ENCODE measurements around the gene WNT16. TPM values are rescaled to one million over a fixed set of nuclear protein-coding genes. Genes with fewer than 3 reads are reported as not detected.
A peak's percentile ranks its signal among the peaks of the same experiment; 100 is the strongest.

The WNT16 gene
- total RNA-seq, result not detected in 3 replicates
- long read RNA-seq, result 0 reads

- Mint-ChIP-seq H3K4me1 (ENCODE audit: low read depth) (peaks cover 22% of the 10 kb centered on the region), H3K27me3 (ENCODE audit: low read depth) (peaks cover 29% of the 10 kb centered on the region), H3K36me3 (ENCODE audit: low read depth) (no peaks in the 10 kb centered on the region), H3K27ac (ENCODE audit: unreplicated experiment) (no peak within 1 kb of the TSS), H3K9me3 (ENCODE audit: low read depth) (no peaks in the 10 kb centered on the region), H3K4me3 (ENCODE audit: unreplicated experiment) (peak within 1 kb of the TSS; percentile 76)
- no peak for TF ChIP-seq CTCF (IDR thresholded peaks at IDR 0.05)
- DNase-seq (ENCODE audit: low spot score), result peak; percentile 86
Measured at GRCh38 chr7:121328508-121329190, at the start of gene WNT16. WNT16 (plus strand) TSS chr7:121329000; CDS start chr7:121329293, 293 bp downstream.

- H3K36me3 Mint-ChIP-seq (ENCODE audit: low read depth), result peaks cover under 1% of the 10 kb centered on the region
- no peak for DNase-seq (ENCODE audit: low spot score)
- H3K9me3 Mint-ChIP-seq (ENCODE audit: low read depth), result peaks cover under 1% of the 10 kb centered on the region
- no peak for TF ChIP-seq CTCF (IDR thresholded peaks at IDR 0.05)
- peaks cover 48% of the 10 kb centered on the region for H3K4me1 Mint-ChIP-seq (ENCODE audit: low read depth)
- peak overlapping the region; percentile 77 for H3K27ac Mint-ChIP-seq (ENCODE audit: unreplicated experiment)
- no peak overlapping the region for H3K4me3 Mint-ChIP-seq (ENCODE audit: unreplicated experiment)
- H3K27me3 Mint-ChIP-seq (ENCODE audit: low read depth), result no peaks in the 10 kb centered on the region
Measured at GRCh38 chr7:121279060-121279620, 49.7 kb upstream of the WNT16 start.

- no peaks in the 10 kb centered on the region for H3K27me3 Mint-ChIP-seq (ENCODE audit: low read depth)
- peaks cover 6% of the 10 kb centered on the region for H3K9me3 Mint-ChIP-seq (ENCODE audit: low read depth)
- H3K4me3 Mint-ChIP-seq (ENCODE audit: unreplicated experiment), result no peak overlapping the region
- no peak for DNase-seq (ENCODE audit: low spot score)
- TF ChIP-seq CTCF (IDR thresholded peaks at IDR 0.05), result no peak
- H3K27ac Mint-ChIP-seq (ENCODE audit: unreplicated experiment), result no peak overlapping the region
- peaks cover 48% of the 10 kb centered on the region for H3K4me1 Mint-ChIP-seq (ENCODE audit: low read depth)
- H3K36me3 Mint-ChIP-seq (ENCODE audit: low read depth), result peaks cover 3% of the 10 kb centered on the region
Measured at GRCh38 chr7:121279822-121280221, 49.0 kb upstream of the WNT16 start.

- Mint-ChIP-seq H3K36me3 (ENCODE audit: low read depth) (peaks cover 5% of the 10 kb centered on the region), H3K27ac (ENCODE audit: unreplicated experiment) (no peak overlapping the region), H3K4me1 (ENCODE audit: low read depth) (peaks cover 48% of the 10 kb centered on the region), H3K4me3 (ENCODE audit: unreplicated experiment) (no peak overlapping the region), H3K27me3 (ENCODE audit: low read depth) (no peaks in the 10 kb centered on the region), H3K9me3 (ENCODE audit: low read depth) (peaks cover 14% of the 10 kb centered on the region)
- DNase-seq (ENCODE audit: low spot score), result no peak
- TF ChIP-seq CTCF (IDR thresholded peaks at IDR 0.05), result no peak
Measured at GRCh38 chr7:121280656-121281055, 48.1 kb upstream of the WNT16 start.

- no peak overlapping the region for H3K4me3 Mint-ChIP-seq (ENCODE audit: unreplicated experiment)
- no peaks in the 10 kb centered on the region for H3K27me3 Mint-ChIP-seq (ENCODE audit: low read depth)
- H3K27ac Mint-ChIP-seq (ENCODE audit: unreplicated experiment), result no peak overlapping the region
- peaks cover 48% of the 10 kb centered on the region for H3K4me1 Mint-ChIP-seq (ENCODE audit: low read depth)
- H3K9me3 Mint-ChIP-seq (ENCODE audit: low read depth), result peaks cover 14% of the 10 kb centered on the region
- DNase-seq (ENCODE audit: low spot score), result no peak
- H3K36me3 Mint-ChIP-seq (ENCODE audit: low read depth), result peaks cover 5% of the 10 kb centered on the region
- TF ChIP-seq CTCF (IDR thresholded peaks at IDR 0.05), result no peak
Measured at GRCh38 chr7:121282129-121282528, 46.7 kb upstream of the WNT16 start.
